HG02885 (cell line): ENCODE data around the gene PLA2G2E.
A peak's percentile ranks its signal among the peaks of the same experiment; 100 is the strongest.
"Not testable (repeated sequence)": the region's sequence is repeated elsewhere in the genome, so short reads cannot be mapped to it uniquely, and the experiment has no call there.

ENCODE experiments used
- ATAC-seq: cut with Tn5 transposase; IDR thresholded peaks from one replicate; pipeline ENCODE4 v1.9.1; 2021; ENCODE audit warnings: mild to moderate bottlenecking; ENCODE audit not compliant: unreplicated experiment, poor library complexity

The PLA2G2E gene

DNA sequence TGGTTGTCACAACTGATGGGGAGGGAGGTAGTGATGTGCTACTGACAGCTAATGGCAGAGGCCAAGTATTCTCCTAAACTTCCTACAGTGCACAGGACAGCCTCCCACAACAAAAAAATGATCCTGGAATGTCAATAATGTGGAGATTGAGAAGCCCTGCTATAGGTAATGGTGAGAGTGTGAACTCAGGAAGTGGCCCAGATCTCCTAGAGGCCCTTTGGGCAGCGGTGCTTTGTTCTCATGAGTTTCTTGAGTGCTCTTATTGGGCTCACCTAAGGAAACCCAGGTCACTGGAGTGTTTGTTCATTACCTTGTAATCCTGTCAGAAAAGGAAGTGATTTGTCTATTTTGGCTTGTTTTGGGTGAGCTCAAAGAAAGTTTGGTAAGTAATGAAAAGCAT is 35.3 kb downstream of the PLA2G2E start:
- ATAC-seq, result no peak

DNA sequence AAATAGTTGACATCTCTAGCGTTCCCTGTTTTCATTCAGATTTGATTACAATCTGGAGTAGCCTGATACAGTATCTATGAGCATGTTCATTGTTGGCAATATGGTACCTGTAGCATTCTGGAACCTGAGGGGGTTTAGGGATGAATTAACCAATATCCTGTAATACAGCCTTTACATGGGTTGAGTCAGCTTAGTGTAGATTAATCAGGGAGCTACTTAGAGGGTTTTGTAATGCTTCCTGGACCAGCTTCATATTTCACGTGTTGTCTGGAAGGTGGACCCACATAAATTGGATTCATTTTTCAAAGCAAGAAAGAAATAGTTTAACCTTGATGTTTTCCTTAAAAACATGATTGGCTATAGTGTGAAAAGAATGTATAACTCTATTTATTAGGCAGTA is 37.6 kb downstream of the PLA2G2E start:
- no peak for ATAC-seq

DNA sequence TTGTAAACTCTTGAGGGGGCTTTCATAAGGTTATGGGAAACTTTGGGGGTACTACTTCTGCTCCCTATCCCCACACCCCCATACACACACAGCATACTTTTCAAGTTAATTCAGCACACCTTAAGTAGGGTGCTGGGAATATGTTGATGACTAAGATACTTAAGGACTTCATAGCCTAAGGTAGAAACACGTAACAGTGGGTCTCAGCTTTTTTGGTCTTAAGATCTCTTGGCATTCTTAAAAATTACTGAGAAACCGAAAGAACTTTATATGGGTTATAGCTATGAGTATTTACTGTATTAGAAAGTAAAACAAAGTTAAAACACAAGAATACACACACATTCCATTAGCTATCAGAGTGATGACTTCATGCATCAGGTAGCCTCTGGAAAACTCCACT is 39.1 kb downstream of the PLA2G2E start:
- no peak for ATAC-seq

DNA sequence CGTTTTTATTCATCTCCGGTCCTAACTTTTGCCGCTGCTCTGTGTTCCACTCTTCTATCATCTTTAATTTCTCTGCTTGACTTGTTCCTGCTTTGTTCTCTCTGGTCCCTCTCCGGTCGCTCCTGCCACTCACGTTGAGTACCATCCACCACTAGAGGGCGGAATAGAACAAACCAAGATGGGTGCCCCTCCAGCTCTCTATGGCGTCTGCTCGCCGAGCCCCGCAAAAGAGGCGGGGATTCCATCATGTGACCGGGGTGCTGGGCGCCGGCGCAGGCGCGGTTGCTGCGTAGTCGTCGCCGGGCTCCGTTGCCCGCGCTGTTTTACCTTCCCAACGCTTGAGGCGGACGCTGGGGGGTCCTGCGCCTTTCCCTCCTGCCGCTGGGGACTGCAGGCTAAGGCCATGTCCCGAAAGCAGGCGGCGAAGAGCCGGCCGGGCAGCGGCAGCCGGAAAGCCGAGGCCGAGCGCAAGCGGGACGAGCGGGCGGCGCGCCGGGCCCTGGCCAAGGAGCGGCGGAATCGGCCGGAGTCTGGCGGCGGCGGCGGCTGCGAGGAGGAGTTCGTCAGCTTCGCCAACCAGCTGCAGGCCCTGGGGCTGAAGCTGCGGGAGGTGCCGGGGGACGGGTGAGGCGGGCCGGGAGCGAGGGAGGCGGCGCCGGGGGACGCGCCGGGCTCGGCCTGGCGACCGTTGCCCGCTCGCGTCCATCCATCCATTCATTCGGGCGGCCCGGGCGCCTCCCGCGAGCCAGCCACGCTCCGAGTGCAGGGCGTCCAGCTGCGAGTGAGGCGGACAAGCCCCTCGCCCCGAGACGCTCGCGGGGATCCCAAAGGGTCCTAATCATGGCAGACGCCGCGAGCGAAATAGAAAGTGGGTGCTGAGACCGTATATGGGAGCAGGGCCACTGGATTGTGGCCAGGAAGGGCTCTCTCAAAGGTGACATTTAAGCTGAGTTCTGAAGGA is 41.0 kb downstream of the PLA2G2E start, which contains the start of gene OTUD3:
Gene OTUD3, plus strand, starts transcription at position 285 of the 961 bp plus-strand sequence. Its CDS starts 119 bp downstream, at position 404.
- ATAC-seq, result peak; percentile 92

DNA sequence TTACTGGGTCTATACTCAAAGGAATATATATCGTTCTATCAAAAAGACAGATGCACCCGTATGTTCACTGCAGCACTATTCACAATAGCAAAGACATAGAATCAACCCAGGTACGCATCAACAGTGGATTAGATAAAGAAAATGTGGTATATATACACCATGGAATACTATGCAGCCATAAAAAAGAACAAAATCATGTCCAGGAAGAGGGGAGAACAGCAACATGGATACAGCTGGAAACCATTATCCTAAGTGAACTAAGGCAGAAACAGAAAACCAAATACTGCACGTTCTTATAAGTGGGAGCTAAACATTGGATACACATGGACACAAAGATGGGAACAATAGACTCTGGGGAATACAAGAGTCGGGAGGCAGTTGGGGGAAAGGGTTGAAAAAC is 42.6 kb downstream of the PLA2G2E start:
- ATAC-seq, result not testable (repeated sequence)

DNA sequence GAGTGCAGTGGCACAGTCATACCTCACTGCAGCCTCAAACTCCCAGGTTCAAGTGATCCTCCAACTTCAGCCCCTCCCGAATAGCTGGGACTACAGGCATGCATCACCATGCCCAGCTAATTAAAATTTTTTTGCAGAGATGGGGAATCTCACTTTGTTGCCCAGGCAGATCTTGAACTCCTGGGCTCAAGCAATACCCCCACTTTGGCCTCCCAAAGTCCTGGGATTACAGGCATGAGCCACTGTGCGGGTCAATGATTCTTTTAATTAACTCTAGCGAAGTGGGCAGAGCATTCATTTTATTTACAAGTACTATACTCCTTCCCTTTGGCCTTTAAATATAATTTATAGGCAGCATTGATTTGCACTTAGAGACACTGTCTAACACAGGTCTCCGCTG is 43.8 kb downstream of the PLA2G2E start:
- ATAC-seq, result no peak

DNA sequence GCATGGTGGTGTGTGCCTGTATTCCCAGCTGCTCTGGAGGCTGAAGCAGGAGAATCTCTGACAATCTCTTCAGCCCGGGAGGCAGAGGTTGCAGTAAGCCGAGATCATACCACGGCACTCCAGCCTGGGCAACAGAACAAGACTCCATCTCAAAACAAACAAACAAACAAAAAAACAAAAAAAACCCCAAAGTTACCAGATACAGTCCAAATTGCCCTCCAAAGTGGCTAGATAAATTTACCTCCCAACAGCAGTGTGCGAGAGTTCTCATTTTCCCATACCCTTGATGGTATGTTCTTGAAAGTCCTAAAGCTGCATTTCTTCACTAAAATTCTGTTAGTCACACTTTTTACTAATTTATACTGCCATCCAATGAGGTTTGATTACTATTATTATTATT is 44.2 kb downstream of the PLA2G2E start:
- no peak for ATAC-seq

DNA sequence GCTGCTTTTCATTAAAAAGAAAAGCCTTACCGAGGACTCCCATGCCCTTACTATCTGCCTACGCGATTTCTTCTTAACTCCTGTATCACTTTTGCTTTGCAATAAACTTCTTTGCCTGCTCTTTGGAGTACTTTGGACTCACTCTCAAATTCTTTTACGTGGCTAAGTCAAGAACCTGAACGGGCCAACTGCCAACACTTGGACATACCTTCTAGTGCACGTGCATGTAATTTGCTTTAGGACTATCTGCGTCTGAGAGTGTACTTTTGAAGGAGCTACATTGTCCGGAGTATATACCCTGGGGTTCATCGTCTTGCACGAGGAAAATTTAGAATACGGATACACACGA is 44.8 kb downstream of the PLA2G2E start:
- ATAC-seq, result no peak

DNA sequence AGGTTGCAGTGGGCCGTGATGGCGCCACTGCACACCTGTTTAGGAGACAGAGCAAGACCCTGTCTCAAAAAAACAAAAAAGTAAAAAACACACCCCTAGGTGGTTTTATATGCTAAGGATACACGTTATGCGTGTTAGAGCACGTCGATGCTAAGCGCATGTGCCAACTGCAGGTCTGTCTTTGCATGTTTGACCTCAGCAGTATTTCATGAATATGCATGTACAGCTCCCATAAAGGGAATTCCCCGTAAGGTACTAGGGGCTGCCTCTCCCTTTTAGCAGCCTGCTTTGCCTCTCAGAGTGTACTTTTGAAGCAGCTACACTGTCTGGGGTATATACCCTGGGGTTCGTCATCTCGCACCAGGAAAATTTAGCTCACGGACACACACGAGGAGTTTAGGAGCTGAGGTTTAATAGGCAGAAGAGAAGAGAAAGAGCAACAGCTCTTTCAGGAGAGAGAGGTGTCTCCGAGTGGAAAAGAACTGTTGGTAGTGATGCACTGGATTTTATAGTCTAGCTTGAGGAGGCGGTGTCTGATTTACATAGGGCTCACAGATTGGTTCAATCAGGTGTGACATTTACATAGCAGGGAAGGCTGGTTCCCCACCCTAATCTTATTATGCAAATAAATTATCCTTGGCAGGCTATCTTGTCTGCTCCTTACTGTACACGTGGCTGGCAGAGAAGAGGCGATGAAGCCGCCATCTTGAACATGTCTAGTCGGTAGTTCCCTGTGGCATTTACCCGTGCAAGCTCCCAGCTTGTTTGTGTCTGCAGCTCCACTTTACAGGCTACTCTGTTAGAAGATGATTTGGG is 45.4 kb downstream of the PLA2G2E start:
- ATAC-seq, result no peak

DNA sequence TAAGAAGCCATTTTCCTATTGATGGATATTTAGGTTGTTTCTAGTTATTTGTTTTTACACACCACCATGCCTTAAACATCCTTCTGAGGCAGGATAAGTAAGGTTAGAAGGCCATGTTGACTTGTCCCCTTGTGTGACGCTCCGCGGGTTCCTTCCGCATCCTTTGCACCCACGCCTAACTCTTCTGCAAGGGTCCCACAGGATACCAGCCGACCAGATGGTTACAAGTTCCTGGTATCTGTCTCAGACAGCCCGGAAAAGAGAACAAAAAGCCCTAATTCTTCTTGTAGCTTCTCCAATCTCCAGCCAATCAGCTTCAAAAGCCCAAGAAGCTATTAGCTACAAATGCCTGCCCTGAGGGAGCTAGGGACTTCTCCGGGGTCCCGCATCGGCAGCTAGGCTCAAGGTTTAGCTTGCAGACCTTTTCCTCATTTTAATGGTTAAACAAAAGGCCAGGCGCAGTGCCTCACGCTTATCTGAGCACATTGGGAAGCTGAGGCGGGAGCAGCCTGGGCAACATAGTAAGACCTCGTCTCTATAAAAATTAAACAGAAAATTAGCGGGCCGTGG is 46.2 kb downstream of the PLA2G2E start:
- no peak for ATAC-seq

DNA sequence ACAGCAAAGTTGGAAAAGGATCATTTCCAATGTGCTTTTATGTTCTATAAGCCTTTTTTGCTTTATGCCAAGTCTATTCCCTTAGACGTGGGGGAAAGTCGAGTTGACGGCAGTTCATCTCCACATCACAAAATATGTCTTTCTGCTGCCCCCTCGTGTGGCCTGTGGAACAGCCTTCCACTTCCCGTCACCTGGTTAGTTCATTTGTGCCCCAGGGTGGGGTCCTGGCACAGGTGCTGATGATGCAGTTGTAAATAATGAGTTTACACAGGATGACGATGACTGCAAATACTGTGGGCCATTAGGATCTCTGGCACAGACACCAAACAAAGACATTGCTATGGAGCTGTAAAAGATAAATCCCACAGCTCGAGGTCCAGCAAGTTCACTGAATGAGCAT is 51.2 kb downstream of the PLA2G2E start:
- no peak for ATAC-seq
